Naive B cell (primary cell): ENCODE results near the gene ACP7. TPM values are rescaled to one million over a fixed set of nuclear protein-coding genes. Genes with fewer than 3 reads are reported as not detected.

Experiments
- ATAC-seq, 2 donors: fragments of 150-1000 bp; cut with Tn5 transposase; 2 replicates each; pipeline ENCODE4 v1.10.0; 2021; ENCODE audit warnings: low read depth in 2 of 2, mild to moderate bottlenecking in 2 of 2, moderate library complexity in 2 of 2
- DNase-seq: peaks from one replicate; pipeline ENCODE4 v3.0.0; 2022
- H3K27ac Mint-ChIP-seq, 6 donors: one replicate each; pipeline ENCODE4 v1.8.0; 2020 to 2022; ENCODE audit warnings: mild to moderate bottlenecking in 6 of 6, mixed read lengths in 6 of 6, moderate library complexity in 5 of 6, inconsistent platforms in 2 of 6
- H3K27me3 Mint-ChIP-seq, 3 donors: one replicate each; pipeline ENCODE4 v1.8.0; 2021 to 2022; ENCODE audit warnings: mixed read lengths in 3 of 3, mild to moderate bottlenecking in 1 of 3
- H3K36me3 Mint-ChIP-seq, 2 donors: one replicate each; pipeline ENCODE4 v1.8.0; 2020 to 2022; ENCODE audit warnings: mixed read lengths in 2 of 2, inconsistent platforms in 1 of 2, mild to moderate bottlenecking in 1 of 2
- H3K4me1 Mint-ChIP-seq, 3 donors: one replicate each; pipeline ENCODE4 v1.8.0; 2020 to 2022; ENCODE audit warnings: mixed read lengths in 3 of 3, inconsistent platforms in 1 of 3, mild to moderate bottlenecking in 1 of 3, moderate library complexity in 1 of 3
- H3K4me3 Mint-ChIP-seq, 8 donors: one replicate each; pipeline ENCODE4 v1.8.0; 2020 to 2022; ENCODE audit warnings: mild to moderate bottlenecking in 8 of 8, mixed read lengths in 8 of 8, moderate library complexity in 8 of 8, inconsistent platforms in 2 of 8
- H3K9me3 Mint-ChIP-seq, 7 donors: one replicate each; pipeline ENCODE4 v1.8.0; 2020 to 2022; ENCODE audit warnings: mixed read lengths in 7 of 7, mild to moderate bottlenecking in 5 of 7, inconsistent platforms in 2 of 7, moderate library complexity in 1 of 7
- polyA plus RNA-seq, 6 donors: library from polyadenylated mRNA; unstranded; fragments of 300-500 nt; fragmentation: Illumina TruSeq; gene quantifications; one replicate each; pipeline ENCODE4 v1.2.3, GENCODE V29; 2021; ENCODE audit warnings: low read depth in 6 of 6

The ACP7 gene
- polyA plus RNA-seq, 6 donors from 2014 or later = not detected

DNA sequence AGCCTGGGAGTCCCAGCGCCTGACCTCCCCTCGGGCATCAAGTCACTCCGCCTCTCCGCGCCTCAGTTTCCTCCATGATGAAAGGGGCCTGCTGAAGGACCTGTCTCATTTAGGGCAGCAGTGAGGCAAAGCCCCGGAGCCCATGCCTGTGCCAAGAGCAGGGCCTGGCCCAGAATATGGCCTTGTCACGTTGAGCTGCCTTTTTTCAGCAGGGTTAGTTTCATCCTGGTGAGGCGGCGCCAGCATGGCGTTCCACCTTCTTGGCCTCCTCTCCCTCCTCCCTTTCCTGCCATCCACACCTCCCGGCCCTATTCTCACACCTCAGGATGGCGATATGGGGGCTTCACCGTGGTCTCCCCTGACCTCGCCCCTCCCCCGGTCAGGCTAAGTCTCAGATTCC lies 71.6 kb downstream of the ACP7 start:
- Mint-ChIP-seq H3K36me3 (no peaks in the 10 kb centered on the region), H3K4me3 (no peak overlapping the region), H3K9me3 (no peaks in the 10 kb centered on the region), H3K4me1 (peaks cover 18 to 27% (median 23%) of the 10 kb centered on the region in 3 donors), H3K27ac (peak overlapping the region in 1 of 6 donors; percentile 88), H3K27me3 (no peaks in the 10 kb centered on the region)
- ATAC-seq (no peak), DNase-seq (no peak)

DNA sequence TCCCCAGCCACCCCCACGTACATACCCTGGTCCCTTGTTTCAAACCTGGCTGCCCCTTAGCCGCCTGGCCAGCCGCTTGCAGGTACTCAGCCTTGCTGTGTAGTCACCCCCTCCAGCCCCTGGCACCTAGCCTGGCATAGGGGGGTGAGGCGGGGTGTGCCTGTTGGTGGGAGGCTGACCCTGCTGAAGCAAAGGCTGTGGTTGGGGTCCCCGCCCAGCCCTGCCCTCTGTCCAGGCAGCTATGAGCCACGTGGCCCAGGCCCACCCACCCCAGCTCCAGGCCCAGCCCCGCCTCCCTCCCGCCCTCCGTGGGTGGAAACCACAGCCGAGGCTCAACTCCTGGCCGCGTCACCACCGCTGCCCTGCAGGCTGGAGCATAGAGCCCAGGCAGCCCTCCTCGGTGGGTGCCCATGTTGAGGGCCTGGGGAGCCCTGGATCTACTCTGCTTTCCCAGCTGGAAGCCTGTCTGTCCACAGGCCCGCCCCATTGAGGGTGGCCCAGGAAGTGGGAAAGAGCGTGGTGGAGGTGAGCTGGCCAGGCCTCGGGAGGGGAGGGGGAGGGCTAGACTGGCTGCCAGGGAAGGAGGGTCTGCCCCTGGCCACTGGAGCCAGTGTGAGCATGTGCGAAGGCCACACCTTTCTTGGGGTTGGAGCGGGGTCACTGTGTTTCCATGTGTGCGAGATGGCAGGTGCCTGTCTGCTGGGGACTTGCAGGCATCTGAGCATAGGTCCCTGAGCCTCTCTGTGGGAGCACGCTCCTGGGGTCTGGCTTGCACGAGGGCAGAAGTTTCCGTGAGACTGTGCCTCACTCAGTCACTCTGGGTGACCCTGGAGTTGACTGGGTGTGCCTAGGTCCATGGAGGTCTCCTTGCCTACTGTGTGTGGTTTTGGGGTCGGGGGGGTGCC lies 72.4 kb downstream of the ACP7 start:
- H3K9me3 Mint-ChIP-seq = no peaks in the 10 kb centered on the region
- H3K27me3 Mint-ChIP-seq = no peaks in the 10 kb centered on the region
- H3K4me1 Mint-ChIP-seq = peaks cover 15 to 25% (median 18%) of the 10 kb centered on the region in 3 donors
- no peak for DNase-seq
- no peak overlapping the region for H3K4me3 Mint-ChIP-seq
- no peak for ATAC-seq
- H3K27ac Mint-ChIP-seq = no peak overlapping the region
- H3K36me3 Mint-ChIP-seq = no peaks in the 10 kb centered on the region

DNA sequence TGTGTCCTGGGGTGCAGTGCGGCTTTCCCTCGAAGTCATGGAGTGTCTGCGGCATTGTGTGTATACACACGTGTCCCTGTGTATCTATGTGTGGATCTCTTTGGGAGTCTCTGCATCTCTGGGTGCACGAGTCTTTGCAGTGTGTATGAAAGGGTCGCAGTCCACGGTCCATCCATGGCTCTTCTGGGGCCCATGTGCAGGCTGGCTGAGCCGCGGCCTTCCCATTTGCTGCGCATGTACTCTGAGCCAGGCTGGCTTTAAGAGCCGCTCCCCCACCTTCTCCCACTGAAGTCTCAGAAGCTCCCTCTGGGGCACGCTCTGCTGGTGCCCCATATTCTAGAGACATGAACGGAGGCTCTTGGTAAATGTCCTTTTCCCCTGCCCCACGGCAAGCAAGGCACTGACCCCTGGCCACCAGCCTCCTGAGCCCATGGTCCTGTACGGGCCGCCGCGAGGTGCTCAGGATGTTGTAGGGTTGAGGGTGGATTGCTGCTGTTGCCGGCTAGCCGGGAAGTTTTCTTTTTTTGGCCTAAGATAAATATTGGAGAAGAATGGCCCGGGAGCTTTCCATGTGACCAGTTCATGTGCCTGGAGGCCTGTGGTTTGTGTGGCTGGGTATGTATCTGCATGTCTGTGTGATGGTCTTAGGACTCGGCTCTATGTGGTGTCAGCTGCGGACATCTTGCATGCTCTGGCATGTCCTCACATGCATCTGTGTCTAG lies 73.3 kb downstream of the ACP7 start:
- no peak overlapping the region for H3K4me3 Mint-ChIP-seq
- no peaks in the 10 kb centered on the region for H3K36me3 Mint-ChIP-seq
- ATAC-seq (no peak), DNase-seq (no peak)
- peak overlapping the region in 1 of 6 donors; percentile 26 for H3K27ac Mint-ChIP-seq
- H3K9me3 Mint-ChIP-seq = no peaks in the 10 kb centered on the region
- no peaks in the 10 kb centered on the region for H3K27me3 Mint-ChIP-seq
- H3K4me1 Mint-ChIP-seq = peaks cover 15 to 28% (median 18%) of the 10 kb centered on the region in 3 donors

DNA sequence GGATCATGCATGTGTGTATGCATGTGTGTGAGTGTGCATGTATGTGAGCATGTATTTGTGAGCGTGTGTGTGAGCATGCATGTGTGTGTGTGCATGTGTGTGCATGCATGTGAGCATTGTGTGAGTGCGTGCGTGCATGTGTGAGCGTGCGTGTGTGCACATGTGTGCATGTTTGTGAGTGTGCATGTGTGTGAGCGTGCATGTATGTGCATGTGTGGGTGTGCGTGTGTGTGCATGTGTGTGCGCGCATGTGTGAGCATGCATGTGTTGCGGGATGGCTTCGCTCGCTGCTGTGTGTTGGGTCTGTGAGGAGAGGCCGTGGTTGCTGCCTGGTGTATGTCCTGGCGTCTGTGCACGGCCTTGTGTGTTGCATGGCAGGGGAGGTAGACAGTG lies 73.8 kb downstream of the ACP7 start:
- peaks cover 18 to 33% (median 18%) of the 10 kb centered on the region in 3 donors for H3K4me1 Mint-ChIP-seq
- H3K4me3 Mint-ChIP-seq = no peak overlapping the region
- H3K9me3 Mint-ChIP-seq = no peaks in the 10 kb centered on the region
- no peaks in the 10 kb centered on the region for H3K27me3 Mint-ChIP-seq
- H3K27ac Mint-ChIP-seq = peak overlapping the region in 1 of 6 donors; percentile 26
- no peaks in the 10 kb centered on the region for H3K36me3 Mint-ChIP-seq
- DNase-seq (no peak), ATAC-seq (no peak)

DNA sequence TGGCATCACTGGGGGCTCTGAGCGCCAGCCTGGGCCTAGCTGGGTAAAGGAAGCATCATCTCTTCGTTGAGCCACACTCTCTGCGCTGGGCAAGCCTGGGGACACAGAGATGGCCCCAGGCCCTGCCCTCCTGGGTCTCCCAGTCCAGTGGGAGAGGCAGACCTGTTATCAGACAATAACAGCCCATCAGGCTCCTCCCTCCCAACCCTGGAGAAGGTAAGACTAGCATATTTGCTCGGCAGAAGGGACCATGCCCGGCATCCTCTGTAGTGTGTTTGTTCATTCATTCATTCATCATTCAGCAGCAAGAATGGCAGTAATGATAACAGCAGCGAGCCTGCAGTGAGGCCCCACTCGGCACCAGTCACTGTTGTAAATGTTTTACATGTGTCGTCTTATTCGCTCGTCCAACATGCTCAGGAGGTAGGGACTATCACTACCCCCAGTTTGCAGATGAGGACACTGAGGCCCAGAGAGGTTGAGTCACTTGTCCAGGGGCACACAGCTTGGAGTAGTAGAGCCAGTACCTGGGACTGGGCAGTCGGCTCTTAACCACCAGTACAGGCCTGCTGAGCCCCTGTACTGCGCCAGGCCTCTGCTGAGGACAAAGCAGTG lies 74.6 kb downstream of the ACP7 start:
- DNase-seq = no peak
- Mint-ChIP-seq H3K4me1 (peaks cover 18 to 32% (median 20%) of the 10 kb centered on the region in 3 donors), H3K27me3 (no peaks in the 10 kb centered on the region), H3K4me3 (no peak overlapping the region), H3K27ac (no peak overlapping the region), H3K9me3 (no peaks in the 10 kb centered on the region), H3K36me3 (no peaks in the 10 kb centered on the region)
- ATAC-seq = no peak

DNA sequence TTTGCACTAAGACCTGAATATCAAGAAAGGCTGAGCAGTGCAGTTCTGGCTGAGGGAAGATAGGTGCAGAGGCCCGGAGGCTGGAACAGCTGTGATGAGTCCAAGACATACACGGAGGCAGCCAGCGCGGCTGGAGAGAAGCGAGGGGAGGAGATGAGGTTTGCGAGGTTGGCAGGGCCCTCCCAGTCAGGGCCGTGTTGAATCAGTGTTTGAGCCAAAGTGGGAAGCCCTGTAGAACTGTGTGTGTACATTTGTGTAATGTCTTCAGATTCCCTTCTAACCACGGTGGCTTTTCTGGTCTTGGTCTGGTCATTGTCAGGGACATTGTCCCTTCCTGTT lies 76.3 kb downstream of the ACP7 start:
- Mint-ChIP-seq H3K27ac (peak overlapping the region in 1 of 6 donors; percentile 25), H3K9me3 (no peaks in the 10 kb centered on the region), H3K4me1 (peaks cover 16 to 30% (median 21%) of the 10 kb centered on the region in 3 donors), H3K4me3 (no peak overlapping the region), H3K27me3 (no peaks in the 10 kb centered on the region), H3K36me3 (no peaks in the 10 kb centered on the region)
- DNase-seq (no peak), ATAC-seq (no peak)

Other genes with a start within 250 kb of the ACP7 start
- 100 to 1,000 TPM in 3 of 6 donors, 10 to 100 TPM in 3; 29.0 to 116 (median 99.3) TPM for gene HNRNPL, start 234.4 kb upstream of the ACP7 start, polyA plus RNA-seq
- gene RINL, start 206.1 kb upstream of the ACP7 start, polyA plus RNA-seq = 10 to 100 TPM; 22.1 to 80.3 (median 50.2) TPM
- gene SIRT2, start 184.8 kb upstream of the ACP7 start, polyA plus RNA-seq = 10 to 100 TPM; 43.2 to 64.9 (median 54.4) TPM
- gene NFKBIB, start 184.4 kb upstream of the ACP7 start, polyA plus RNA-seq = 10 to 100 TPM in 5 of 6 donors, 1 to 10 TPM in 1; 6.9 to 16.9 (median 12.1) TPM
- not detected for gene CCER2, start 172.2 kb upstream of the ACP7 start, polyA plus RNA-seq
- 10 to 100 TPM in 5 of 6 donors, 1 to 10 TPM in 1; 3.6 to 16.6 (median 12.5) TPM for gene SARS2, start 153.6 kb upstream of the ACP7 start, polyA plus RNA-seq
- 100 to 1,000 TPM in 2 of 6 donors, 10 to 100 TPM in 4; 66.8 to 117 (median 85.1) TPM for gene MRPS12, start 153.4 kb upstream of the ACP7 start, polyA plus RNA-seq
- gene FBXO17, start 108.6 kb upstream of the ACP7 start, polyA plus RNA-seq = not detected
- gene FBXO27, start 51.8 kb upstream of the ACP7 start, polyA plus RNA-seq = not detected
- gene PAK4, start 41.4 kb downstream of the ACP7 start, polyA plus RNA-seq = 1 to 10 TPM in 5 of 6 donors, under 1 TPM in 1; 0.09 to 2.6 (median 1.7) TPM
- gene NCCRP1, start 112.6 kb downstream of the ACP7 start, polyA plus RNA-seq = not detected
- not detected for gene SYCN, start 119.9 kb downstream of the ACP7 start, polyA plus RNA-seq
- not detected for gene IFNL3, start 160.6 kb downstream of the ACP7 start, polyA plus RNA-seq
- not detected for gene IFNL4, start 164.5 kb downstream of the ACP7 start, polyA plus RNA-seq
- not detected for gene IFNL2, start 184.0 kb downstream of the ACP7 start, polyA plus RNA-seq
- gene IFNL1, start 212.0 kb downstream of the ACP7 start, polyA plus RNA-seq = not detected
- 1 to 10 TPM in 5 of 6 donors, not detected in 1; 1.0 to 2.2 (median 1.6) TPM for gene LRFN1, start 236.5 kb downstream of the ACP7 start, polyA plus RNA-seq